ENCODE data around the gene CLN6.
"Not testable (repeated sequence)": the region's sequence is repeated elsewhere in the genome, so short reads cannot be mapped to it uniquely, and the experiment has no call there.

The CLN6 gene

DNA sequence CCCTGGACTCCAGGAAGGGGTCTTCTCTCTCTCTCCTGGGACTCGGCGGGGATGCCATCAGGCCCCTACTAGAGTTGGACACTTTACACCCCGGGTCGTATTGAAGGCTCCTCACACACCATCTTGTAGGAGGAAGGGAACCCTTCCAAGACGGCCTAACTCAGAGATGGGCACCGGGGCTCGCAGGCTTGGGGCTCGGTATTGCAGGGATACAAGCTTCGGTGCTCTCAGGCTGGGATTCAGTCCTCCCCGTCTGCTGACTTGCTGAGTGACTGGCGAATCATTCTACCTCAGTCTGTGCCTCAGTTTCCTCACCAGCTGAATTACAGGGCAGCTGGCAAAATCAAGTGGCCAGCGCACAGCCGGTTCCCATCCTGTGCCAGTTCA, 24.0 kb downstream of the CLN6 start:
- no peak for DNase-seq

DNA sequence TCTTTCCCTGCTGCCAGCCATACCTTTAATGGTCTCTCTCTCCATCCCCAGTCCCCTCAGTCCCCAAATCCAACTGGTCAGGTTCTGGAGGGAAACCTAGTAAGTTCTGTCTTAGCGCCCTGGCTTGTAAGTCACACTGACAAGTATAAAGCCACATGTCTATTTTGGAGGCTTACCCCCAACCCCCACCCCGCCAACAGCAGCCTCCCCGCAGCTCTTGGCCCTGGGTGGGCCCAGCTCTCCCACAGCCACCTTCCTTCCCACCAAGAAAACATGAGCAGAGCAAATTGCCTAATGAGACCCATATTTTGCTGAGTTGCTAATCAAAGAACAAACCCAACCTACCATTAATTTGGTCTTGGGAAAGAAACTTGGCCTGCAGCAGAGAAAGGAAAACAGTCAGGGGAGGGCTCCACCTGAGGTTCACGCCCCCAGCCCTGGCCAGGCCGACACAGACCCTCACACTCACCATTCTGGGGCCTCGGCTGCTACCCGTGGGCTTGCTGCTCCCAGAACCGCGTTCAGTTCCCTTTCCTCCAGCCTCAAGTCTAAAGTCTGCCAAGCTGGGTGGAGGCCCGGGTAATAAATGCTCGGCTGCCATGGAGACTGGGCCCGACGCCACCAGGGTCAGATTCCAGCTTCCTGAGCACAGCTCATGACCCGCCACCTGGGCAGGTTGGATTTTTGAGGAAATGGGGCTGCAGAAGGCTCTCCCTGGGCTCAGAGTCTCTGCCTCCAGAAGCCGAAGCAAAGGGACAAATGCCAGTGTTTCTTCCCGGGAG, 24.6 kb downstream of the CLN6 start, which contains the start of gene CALML4:
TSS of gene CALML4 (minus strand) at position 557 of the 782 bp plus-strand sequence. CDS start at position 472, 85 bp downstream.
- DNase-seq = no peak

GRCh38 chr15:68204361-68204760, 25.2 kb downstream of the CLN6 start:
- DNase-seq = no peak

DNA sequence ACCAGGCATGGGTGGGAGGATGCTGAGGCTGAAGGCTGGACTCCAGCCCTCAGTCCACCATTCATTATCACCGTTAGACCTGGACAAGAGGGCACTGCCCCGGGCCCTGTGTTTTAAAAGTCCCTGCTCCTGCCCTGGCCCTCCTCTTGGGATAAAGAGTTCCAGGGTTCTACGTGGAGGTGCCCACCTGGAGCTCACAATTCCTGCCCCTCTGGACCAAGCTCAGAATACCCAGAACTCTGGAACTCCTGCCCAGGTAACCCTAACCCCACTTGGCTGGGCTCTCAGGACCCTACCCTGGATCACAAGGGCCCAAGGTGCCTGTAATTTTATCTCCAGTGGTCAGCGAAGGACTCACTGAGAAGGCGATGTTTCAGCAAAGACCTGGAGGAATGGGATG, 25.6 kb downstream of the CLN6 start:
- DNase-seq = no peak

- DNase-seq = no peak
These were observed 26.0 kb downstream of the CLN6 start for GRCh38 chr15:68203486-68203885.

GRCh38 chr15:68202994-68203393, 26.5 kb downstream of the CLN6 start:
- not testable (repeated sequence) for DNase-seq

DNA sequence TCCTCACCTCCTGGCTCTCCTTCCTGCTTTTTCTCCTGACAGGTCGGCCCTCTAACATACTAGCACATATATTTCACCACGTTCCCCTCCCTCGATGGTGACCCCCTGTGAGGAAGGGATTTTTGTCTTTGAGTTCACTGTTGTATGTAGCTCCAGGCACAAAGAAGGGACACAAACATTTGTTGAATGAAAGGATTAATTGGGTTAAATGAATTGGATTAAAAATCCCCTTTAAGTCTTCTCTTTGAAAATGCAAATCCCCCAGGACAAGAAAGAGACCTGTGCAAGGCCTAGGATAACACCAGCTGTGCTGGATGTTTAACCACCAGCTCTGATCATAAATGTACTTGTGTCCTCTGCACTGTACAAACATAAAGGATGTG, 27.7 kb downstream of the CLN6 start:
- no peak for DNase-seq

DNA sequence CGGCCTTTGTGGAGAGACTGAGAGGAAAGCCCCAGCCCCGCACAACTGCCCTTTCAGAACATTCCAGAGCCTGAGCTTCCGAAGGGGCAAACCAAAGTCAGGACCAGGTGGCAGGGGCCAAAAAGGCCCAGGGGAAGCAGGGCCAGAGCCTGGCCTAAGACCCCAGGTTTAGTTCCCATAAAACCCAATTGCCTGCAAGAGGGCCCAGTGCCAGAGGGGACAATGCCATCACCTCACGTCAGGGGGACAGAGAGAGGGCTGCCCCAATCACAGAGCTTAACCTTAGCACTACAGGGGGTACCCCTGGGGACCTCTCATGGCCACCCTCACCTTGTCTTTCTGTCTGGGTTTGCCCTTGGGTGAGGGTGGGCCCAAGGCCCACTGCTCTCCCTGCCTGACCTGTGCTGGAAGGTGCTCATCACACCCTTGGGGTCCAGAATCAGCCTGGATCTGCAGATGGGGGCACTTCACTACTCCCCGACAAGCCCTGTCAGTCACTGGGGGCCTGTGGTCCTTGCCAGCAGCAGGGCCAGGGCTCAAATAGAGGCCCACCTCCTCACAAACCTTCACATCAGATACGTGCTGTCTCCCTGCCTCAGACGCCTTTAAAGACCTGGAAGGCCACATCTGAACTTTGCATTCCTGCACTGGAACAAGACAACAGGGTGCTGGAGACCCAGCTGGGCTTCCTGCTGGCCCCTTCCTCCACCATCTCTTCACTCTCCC, 28.2 kb downstream of the CLN6 start:
- DNase-seq = no peak

- DNase-seq = no peak
These were observed 29.3 kb downstream of the CLN6 start for GRCh38 chr15:68200016-68200861.

- no peak for DNase-seq
These were observed 30.2 kb downstream of the CLN6 start for GRCh38 chr15:68199340-68199739.

DNA sequence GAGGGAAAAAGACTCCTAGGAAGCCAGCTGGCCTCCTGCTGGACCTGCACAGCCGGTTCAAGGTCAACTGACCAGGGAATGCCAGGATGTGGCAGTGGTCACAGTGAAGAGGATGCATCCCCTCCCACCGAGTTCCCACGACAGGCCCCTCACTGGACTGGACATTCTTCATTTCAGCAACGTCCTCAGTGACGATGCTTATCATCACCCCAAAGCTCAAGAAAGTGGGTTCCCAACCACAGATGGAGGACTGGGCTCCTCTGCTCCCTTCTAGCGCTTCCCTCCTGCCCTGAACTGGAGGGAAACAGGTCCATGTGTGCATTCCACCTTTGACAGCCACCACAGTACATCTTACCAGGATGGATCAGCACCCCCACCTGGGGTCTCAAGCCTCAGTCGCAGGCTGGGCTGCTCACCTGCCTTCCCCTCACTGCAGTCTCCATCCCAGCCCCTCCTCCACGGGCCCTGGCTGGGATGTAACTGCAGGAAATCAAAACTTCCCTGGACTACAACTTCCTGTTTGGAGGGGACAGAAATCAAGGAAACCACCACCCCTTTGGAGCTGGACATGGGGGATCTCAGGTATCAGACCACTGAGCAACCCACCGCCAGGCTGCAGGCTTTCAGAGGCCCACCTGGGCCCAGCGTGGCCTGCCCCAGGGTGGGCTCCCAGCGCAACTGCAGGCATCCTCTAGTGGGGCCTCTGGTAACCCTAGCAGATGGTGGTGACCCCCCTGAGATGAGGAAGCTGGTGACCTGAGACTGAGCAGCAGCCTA, 31.7 kb downstream of the CLN6 start:
- no peak for DNase-seq

GRCh38 chr15:68197170-68197492, 32.4 kb downstream of the CLN6 start:
- DNase-seq = no peak

DNA sequence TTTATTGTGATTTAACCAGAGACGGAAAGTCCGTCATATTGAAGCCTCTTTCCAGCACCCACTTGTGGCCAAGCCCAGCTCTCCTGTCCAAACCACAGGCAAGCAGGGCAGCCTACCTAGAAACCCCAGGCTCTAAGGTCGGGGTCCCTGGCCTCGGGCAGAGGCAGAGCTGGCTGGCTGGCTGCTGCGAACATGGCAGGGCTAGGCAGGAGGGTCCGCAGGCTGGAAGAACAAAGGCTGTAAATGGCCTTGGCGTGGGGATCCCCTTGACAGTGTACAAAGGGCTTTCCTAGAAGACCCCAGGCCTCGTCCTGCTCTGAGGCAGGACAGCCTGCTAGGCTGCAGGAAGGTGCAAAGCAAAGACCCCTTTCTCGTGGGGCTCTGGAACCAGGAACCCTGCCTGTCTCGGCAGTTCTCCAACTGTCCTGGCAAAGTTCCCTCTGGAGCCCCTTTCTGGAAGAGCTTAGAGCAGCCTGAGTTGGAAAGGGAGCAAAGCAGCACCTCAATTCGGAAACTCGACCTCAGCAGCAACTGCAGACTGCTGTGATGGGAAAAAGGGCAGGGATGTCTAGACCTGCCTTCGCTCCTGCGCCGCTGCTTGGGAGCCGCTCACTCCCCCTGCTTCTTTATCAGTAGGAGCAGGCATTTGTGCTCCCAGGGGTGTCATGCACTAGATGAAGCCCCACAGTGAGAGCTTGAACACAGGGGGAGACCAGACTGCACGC, 32.9 kb downstream of the CLN6 start:
- DNase-seq = no peak

DNA sequence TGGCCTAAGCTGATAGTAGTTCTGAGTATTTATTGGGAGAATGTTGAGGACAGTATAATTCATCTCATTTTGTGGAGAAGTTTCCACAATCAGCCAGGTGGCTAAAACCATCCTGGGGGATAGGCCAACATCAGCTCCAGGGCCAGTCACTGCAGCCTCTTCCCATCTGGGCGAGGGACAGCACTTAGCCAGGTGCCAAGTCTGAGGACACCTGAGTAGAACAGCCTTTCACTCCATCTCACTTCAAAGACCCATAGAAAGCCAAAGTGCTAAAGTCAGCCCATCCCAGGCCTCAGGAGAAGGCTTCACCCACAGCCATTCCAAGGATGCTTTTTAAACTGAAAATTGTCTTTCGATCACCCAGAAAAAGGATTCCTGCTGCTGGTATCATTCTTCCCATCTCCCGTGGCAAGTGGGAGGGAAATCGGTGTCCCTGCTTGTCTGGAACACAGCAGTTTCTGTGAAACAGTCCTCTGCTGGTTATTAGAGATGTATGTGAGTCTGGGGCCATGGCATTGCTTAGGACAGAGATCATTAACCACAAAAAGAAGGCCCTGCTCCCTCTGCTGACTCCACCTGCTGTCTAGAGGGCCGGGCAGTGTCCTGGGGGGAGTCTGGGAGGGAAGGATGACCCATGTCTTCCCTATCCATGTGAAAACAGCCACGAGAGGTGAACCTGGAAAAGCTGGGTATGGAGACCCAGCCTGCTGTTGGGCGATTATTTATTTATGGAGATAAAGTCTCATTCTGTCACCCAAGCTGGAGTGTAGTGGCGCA, 34.0 kb downstream of the CLN6 start:
- DNase-seq = no peak

GRCh38 chr15:68192804-68193486, 36.6 kb downstream of the CLN6 start:
- no peak for DNase-seq

DNA sequence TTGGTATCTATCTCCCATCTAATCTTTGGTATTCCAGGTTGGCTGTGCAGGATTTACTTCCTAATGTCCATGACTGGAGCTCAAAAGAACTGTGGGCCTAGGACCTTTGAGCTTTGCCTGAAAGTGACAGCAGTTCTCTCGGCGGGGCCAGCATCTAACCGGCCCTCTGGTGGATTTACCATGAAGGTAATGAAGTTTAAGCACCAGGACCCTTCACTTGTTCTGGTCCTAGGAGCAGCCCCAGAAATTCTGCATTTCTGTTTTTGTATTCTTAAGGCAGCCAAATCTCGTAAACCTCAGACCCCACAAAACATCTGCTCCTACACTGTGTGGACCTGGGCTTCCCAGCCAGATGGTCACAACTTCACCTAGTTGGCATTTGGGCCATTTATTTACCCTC, 37.4 kb downstream of the CLN6 start:
- DNase-seq = no peak

DNA sequence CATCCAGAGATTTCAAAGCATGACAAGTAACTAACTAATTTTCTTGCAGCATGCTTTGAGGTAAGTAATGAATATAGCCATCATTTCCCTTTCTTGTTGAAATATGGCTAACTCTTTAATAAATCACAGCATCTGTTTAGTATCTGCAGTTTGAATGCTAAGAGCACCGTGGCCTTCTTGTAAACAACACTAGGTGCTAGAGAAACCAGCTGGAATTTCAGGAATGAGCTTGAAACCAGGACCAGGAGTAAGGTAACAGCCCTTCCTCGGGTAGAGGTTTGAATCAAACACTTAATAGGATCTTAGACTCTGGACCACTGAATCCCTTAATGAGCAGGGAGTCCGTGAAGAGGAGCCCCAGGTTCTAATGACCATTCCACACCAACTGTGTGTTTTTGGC, 38.0 kb downstream of the CLN6 start:
- no peak for DNase-seq

- DNase-seq = no peak
These were observed 39.5 kb downstream of the CLN6 start for GRCh38 chr15:68190048-68190447.

GRCh38 chr15:68188647-68189046, 40.9 kb downstream of the CLN6 start:
- no peak for DNase-seq

GRCh38 chr15:68187559-68187958, 42.0 kb downstream of the CLN6 start:
- no peak for DNase-seq

Data from NCI-H510A (cell line).